ENCODE measurements around the gene CTBP2.

DNA sequence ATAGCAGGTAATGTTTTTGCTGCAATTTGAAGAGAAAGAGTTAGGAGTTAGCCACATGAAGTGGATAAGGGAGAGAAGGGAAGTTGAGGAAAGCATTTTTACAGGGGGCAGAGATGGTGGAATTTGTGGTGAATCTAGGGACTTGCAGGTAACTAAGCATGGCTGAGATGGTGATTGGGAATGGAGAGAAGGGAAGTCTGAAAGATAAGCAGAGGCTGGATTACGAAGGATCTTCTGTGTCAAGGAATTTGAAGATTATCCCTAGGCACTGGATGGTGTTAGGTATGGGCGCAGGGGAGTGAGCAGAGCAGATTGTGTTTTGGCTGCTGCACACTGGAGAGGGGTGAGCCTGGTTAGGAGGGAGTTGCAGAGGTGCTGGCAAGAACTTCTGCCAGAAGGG, 193.1 kb downstream of the CTBP2 start:
- TF ChIP-seq CTCF (optimal IDR thresholded peaks at IDR 0.05 in 1 of 3, IDR thresholded peaks at IDR 0.05 in 1 of 3, conservative IDR thresholded peaks at IDR 0.05 in 1 of 3; ENCODE audit: extremely low read depth in 1 of 3, insufficient read depth in 2 of 3, low read length in 3 of 3) (no peak), EZH2 (IDR thresholded peaks at IDR 0.05; ENCODE audit: low read length) (no peak)

Data from keratinocyte (primary cell).